HG02642 (cell line): ENCODE data around the gene ATP5F1D.

Experiments used
- ATAC-seq: cut with Tn5 transposase; IDR thresholded peaks from one replicate; pipeline ENCODE4 v1.9.1; 2021; ENCODE audit warnings: mild to moderate bottlenecking; ENCODE audit not compliant: unreplicated experiment, poor library complexity

ATP5F1D gene

GRCh38 chr19:1268226-1269064 lies 26.9 kb downstream of the ATP5F1D start:
- no peak for ATAC-seq

- ATAC-seq = peak; percentile 64
Measured at GRCh38 chr19:1269065-1269477, 27.5 kb downstream of the ATP5F1D start, which contains the start of gene CIRBP. Gene CIRBP (plus strand): TSS chr19:1269332. CDS start chr19:1270934, 1,602 bp downstream.

GRCh38 chr19:1269478-1270212 lies 28.1 kb downstream of the ATP5F1D start:
- ATAC-seq = peak; percentile 35

GRCh38 chr19:1270213-1270853 lies 28.8 kb downstream of the ATP5F1D start:
- ATAC-seq = no peak

- no peak for ATAC-seq
Measured at GRCh38 chr19:1270854-1271527, 29.4 kb downstream of the ATP5F1D start.

- no peak for ATAC-seq
Measured at GRCh38 chr19:1271528-1272422, 30.2 kb downstream of the ATP5F1D start.

- ATAC-seq = no peak
Measured at GRCh38 chr19:1272423-1273262, 31.1 kb downstream of the ATP5F1D start.

GRCh38 chr19:1273263-1274041 lies 31.9 kb downstream of the ATP5F1D start:
- no peak for ATAC-seq

- no peak for ATAC-seq
Measured at GRCh38 chr19:1274081-1274851, 32.7 kb downstream of the ATP5F1D start.

- ATAC-seq = no peak
Measured at GRCh38 chr19:1274852-1275259, 33.3 kb downstream of the ATP5F1D start.

GRCh38 chr19:1275260-1275975 lies 33.9 kb downstream of the ATP5F1D start, which contains the start of gene FAM174C:
Gene FAM174C (plus strand): TSS chr19:1275530. CDS start chr19:1275550, 20 bp downstream.
- ATAC-seq = peak; percentile 74

GRCh38 chr19:1275976-1276627 lies 34.6 kb downstream of the ATP5F1D start:
- ATAC-seq = no peak

GRCh38 chr19:1276628-1277022 lies 35.1 kb downstream of the ATP5F1D start:
- no peak for ATAC-seq

- ATAC-seq = no peak
Measured at GRCh38 chr19:1277061-1277460, 35.5 kb downstream of the ATP5F1D start.

GRCh38 chr19:1278074-1278473 lies 36.5 kb downstream of the ATP5F1D start:
- ATAC-seq = no peak
